Measurements from ENCODE around the gene NT5C3A. TPM values are rescaled to one million over a fixed set of nuclear protein-coding genes. Genes with fewer than 3 reads are reported as not detected.

Gene NT5C3A
- total and polyA plus RNA-seq, 2 of the 13 experiments (the other 11 are each of a cell fraction or from before 2014, with no cell fraction given), result 16.9 to 34.0 TPM

- TF ChIP-seq SIN3A (IDR thresholded peaks at IDR 0.05; ENCODE audit: borderline replicate concordance, low read depth, low read length) (no peak), SNAI1 (CRISPR knock-in tag; IDR thresholded peaks at IDR 0.05; ENCODE audit: borderline replicate concordance) (no peak), EP300 (IDR thresholded peaks at IDR 0.05; ENCODE audit: low read depth in 2 of 2, low read length in 2 of 2) (no peak), EP300 (CRISPR knock-in tag; IDR thresholded peaks at IDR 0.05; ENCODE audit: borderline replicate concordance) (0 out of 2 replicates have a peak, but pooled peaks have one; percentile 50), SMAD9 (CRISPR knock-in tag; IDR thresholded peaks at IDR 0.05) (no peak), FOXC1 (CRISPR knock-in tag; IDR thresholded peaks at IDR 0.05; ENCODE audit: borderline replicate concordance) (peak; percentile 20; the same call in 1 of the 2 replicates), PBX2 (CRISPR knock-in tag; IDR thresholded peaks at IDR 0.05) (no peak), GATAD1 (CRISPR knock-in tag; IDR thresholded peaks at IDR 0.05) (no peak), ZBTB25 (CRISPR knock-in tag; IDR thresholded peaks at IDR 0.05) (no peak), TEAD2 (CRISPR knock-in tag; IDR thresholded peaks at IDR 0.05) (0 out of 2 replicates have a peak, but pooled peaks have one; percentile 66), GPBP1L1 (CRISPR knock-in tag; IDR thresholded peaks at IDR 0.05) (no peak), SP2 (CRISPR knock-in tag; IDR thresholded peaks at IDR 0.05) (peak; percentile 31; the same call in 1 of the 2 replicates), ZNF766 (CRISPR knock-in tag; IDR thresholded peaks at IDR 0.05; ENCODE audit: borderline replicate concordance) (peak; percentile 89; the same call in 1 of the 2 replicates)
- TF ChIP-seq, protein P1, sequence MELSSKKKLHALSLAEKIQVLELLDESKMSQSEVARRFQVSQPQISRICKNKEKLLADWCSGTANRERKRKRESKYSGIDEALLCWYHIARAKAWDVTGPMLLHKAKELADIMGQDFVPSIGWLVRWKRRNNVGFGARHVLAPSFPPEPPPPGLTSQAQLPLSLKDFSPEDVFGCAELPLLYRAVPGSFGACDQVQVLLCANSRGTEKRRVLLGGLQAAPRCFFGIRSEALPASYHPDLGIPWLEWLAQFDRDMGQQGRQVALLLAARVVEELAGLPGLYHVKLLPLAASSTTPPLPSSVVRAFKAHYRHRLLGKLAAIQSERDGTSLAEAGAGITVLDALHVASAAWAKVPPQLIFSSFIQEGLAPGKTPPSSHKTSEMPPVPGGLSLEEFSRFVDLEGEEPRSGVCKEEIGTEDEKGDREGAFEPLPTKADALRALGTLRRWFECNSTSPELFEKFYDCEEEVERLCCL (CRISPR knock-in tag; IDR thresholded peaks at IDR 0.05; ENCODE audit: borderline replicate concordance), result no peak
- TF ChIP-seq, protein P2, sequence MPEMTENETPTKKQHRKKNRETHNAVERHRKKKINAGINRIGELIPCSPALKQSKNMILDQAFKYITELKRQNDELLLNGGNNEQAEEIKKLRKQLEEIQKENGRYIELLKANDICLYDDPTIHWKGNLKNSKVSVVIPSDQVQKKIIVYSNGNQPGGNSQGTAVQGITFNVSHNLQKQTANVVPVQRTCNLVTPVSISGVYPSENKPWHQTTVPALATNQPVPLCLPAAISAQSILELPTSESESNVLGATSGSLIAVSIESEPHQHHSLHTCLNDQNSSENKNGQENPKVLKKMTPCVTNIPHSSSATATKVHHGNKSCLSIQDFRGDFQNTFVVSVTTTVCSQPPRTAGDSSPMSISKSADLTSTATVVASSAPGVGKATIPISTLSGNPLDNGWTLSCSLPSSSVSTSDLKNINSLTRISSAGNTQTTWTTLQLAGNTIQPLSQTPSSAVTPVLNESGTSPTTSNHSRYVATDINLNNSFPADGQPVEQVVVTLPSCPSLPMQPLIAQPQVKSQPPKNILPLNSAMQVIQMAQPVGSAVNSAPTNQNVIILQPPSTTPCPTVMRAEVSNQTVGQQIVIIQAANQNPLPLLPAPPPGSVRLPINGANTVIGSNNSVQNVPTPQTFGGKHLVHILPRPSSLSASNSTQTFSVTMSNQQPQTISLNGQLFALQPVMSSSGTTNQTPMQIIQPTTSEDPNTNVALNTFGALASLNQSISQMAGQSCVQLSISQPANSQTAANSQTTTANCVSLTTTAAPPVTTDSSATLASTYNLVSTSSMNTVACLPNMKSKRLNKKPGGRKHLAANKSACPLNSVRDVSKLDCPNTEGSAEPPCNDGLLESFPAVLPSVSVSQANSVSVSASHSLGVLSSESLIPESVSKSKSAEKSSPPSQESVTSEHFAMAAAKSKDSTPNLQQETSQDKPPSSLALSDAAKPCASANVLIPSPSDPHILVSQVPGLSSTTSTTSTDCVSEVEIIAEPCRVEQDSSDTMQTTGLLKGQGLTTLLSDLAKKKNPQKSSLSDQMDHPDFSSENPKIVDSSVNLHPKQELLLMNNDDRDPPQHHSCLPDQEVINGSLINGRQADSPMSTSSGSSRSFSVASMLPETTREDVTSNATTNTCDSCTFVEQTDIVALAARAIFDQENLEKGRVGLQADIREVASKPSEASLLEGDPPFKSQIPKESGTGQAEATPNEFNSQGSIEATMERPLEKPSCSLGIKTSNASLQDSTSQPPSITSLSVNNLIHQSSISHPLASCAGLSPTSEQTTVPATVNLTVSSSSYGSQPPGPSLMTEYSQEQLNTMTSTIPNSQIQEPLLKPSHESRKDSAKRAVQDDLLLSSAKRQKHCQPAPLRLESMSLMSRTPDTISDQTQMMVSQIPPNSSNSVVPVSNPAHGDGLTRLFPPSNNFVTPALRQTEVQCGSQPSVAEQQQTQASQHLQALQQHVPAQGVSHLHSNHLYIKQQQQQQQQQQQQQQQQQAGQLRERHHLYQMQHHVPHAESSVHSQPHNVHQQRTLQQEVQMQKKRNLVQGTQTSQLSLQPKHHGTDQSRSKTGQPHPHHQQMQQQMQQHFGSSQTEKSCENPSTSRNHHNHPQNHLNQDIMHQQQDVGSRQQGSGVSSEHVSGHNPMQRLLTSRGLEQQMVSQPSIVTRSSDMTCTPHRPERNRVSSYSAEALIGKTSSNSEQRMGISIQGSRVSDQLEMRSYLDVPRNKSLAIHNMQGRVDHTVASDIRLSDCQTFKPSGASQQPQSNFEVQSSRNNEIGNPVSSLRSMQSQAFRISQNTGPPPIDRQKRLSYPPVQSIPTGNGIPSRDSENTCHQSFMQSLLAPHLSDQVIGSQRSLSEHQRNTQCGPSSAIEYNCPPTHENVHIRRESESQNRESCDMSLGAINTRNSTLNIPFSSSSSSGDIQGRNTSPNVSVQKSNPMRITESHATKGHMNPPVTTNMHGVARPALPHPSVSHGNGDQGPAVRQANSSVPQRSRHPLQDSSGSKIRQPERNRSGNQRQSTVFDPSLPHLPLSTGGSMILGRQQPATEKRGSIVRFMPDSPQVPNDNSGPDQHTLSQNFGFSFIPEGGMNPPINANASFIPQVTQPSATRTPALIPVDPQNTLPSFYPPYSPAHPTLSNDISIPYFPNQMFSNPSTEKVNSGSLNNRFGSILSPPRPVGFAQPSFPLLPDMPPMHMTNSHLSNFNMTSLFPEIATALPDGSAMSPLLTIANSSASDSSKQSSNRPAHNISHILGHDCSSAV (CRISPR knock-in tag; IDR thresholded peaks at IDR 0.05; ENCODE audit: borderline replicate concordance), result no peak
These were observed at the start of gene NT5C3A (continued) for GRCh38 chr7:33062023-33062781.

Data from HepG2 (cell line).